HG02870 (cell line): ENCODE data around the gene CDC42SE1.

Experiments
- ATAC-seq: cut with Tn5 transposase; IDR thresholded peaks from one replicate; pipeline ENCODE4 v1.9.1; 2021; ENCODE audit warnings: mild to moderate bottlenecking, moderate library complexity; ENCODE audit not compliant: unreplicated experiment

Gene CDC42SE1

DNA sequence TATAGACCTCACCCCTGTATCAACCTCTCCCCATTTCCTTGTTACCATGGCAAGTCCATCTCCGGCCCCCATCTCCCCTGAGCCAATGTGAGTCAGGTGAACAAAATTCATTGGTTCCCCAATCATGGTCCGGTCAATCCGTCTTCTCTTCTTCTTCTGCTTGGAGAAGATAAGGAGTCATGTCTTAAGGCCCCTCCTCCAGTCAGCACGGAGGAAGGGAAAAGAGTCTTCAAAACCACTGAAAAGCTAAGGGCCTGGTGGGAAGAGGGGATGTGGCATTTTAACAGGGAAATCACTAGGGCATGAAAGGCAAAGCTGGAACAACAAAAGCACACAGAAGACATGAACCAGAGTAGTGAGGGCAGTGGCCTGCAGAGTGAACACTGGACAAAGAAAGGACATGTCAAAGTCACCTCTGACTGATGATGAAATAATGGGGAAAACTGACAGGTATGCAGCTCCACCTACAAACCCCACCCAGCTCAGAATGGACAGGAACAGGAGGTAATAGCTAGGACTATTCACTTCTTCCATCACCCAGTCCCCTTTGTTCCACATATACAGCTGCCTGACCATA lies 4.4 kb downstream of the CDC42SE1 start:
- ATAC-seq = no peak

- ATAC-seq = no peak
Observed at GRCh38 chr1:151051356-151052009, 7.9 kb downstream of the CDC42SE1 start.

DNA sequence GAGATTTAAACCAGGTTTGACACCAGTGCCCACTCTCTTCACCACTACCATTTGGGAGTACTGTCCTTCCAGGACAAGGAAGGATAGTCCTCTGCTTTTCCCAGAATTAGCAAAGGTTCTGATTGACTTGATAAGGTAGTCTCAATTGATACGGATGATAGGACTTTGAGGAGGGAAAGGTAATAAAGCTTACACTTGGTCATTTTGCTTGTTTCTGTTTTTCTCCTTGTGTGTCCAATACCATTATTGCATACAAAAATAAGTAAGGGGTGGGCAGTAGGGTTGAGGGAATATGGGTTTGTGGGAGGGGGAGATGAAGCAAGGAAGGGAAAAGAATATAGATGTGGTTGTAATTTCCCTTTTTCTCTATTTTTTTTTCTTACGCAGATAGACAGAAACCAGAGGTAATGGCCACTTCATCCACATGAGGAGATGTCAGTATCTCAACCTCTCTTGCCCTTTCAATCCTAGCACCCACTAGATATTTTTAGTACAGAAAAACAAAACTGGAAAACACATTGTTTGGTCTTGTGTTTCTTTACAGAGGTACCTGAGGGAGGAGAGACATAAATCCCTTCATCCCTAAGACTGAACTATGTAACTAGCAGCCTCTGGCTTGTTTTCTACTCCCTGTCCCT lies 9.3 kb downstream of the CDC42SE1 start:
- no peak for ATAC-seq

- no peak for ATAC-seq
Observed at GRCh38 chr1:151049458-151049857, 10.0 kb downstream of the CDC42SE1 start.

DNA sequence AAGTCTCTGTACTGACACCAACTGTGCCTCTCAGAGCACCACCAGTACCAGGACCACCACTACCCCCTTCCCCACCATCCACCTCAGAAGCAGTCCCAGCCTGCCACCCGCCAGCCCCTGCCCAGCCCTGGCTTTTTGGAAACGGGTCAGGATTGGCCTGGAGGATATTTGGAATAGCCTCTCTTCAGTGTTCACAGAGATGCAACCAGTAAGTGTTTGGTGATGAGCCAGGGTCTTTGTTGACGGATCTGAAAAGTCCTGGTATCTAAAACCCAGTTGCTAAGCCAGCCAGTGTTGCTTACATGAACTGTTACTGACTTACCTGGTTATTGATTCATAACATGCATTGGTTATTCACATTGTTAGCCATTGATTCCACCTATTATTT lies 10.8 kb downstream of the CDC42SE1 start:
- no peak for ATAC-seq

DNA sequence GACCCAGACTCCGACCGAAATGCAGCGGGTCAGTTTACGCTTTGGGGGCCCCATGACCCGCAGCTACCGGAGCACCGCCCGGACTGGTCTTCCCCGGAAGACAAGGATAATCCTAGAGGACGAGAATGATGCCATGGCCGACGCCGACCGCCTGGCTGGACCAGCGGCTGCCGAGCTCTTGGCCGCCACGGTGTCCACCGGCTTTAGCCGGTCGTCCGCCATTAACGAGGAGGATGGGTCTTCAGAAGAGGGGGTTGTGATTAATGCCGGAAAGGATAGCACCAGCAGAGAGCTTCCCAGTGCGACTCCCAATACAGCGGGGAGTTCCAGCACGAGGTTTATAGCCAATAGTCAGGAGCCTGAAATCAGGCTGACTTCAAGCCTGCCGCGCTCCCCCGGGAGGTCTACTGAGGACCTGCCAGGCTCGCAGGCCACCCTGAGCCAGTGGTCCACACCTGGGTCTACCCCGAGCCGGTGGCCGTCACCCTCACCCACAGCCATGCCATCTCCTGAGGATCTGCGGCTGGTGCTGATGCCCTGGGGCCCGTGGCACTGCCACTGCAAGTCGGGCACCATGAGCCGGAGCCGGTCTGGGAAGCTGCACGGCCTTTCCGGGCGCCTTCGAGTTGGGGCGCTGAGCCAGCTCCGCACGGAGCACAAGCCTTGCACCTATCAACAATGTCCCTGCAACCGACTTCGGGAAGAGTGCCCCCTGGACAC lies 11.3 kb downstream of the CDC42SE1 start:
- no peak for ATAC-seq

- no peak for ATAC-seq
Observed at GRCh38 chr1:151047591-151047924, 11.9 kb downstream of the CDC42SE1 start, which contains the start of gene C1orf56. Gene C1orf56, plus strand, starts transcription at chr1:151047751. Its CDS starts 97 bp downstream, at chr1:151047848.

GRCh38 chr1:151043163-151043562 lies 16.3 kb downstream of the CDC42SE1 start:
- ATAC-seq = no peak

DNA sequence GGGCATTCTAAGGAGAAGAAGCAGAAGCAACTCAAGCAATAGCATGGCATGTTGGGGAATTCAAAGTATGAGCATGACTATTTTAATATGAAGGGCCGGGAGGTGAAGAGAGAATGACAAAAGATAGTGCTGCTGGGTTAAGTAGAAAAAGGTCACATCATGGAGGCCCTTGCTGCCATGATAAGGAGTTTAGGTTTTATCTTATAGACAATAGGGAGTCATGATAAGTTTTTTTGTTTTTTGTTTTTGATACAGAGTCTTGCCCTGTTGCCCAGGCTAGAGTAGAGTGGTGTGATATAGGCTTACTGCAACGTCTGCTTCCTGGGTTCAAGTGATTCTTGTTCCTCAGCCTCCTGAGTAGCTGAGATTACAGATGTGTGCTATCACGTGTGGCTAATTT lies 19.9 kb downstream of the CDC42SE1 start:
- ATAC-seq = no peak

GRCh38 chr1:151037032-151037431 lies 22.4 kb downstream of the CDC42SE1 start:
- ATAC-seq = no peak

GRCh38 chr1:151036356-151036755 lies 23.1 kb downstream of the CDC42SE1 start, which contains the start of gene BNIPL:
Gene BNIPL, plus strand, starts transcription at chr1:151036586. Its CDS starts 140 bp downstream, at chr1:151036726.
- no peak for ATAC-seq

DNA sequence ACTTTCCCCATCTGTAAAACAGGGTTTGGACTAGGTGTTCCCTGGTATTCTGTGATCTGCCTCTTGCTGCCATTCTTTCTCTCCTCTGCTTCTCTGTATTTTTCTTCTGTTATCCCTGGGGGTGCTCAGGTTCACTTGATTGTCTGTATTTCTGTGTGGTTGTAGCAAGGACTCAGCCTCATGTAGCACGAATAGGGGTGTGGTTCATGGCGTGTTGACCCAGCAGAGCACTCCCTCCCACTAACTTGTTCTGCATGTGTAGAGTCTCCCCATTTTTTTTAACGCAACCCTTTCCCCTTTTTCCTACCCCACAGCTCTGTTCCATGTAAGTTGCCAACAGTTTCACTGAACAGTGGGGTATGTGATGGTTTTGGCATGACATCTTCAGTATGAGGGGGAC lies 24.3 kb downstream of the CDC42SE1 start:
- no peak for ATAC-seq

GRCh38 chr1:151032164-151032563 lies 27.3 kb downstream of the CDC42SE1 start:
- ATAC-seq = no peak

DNA sequence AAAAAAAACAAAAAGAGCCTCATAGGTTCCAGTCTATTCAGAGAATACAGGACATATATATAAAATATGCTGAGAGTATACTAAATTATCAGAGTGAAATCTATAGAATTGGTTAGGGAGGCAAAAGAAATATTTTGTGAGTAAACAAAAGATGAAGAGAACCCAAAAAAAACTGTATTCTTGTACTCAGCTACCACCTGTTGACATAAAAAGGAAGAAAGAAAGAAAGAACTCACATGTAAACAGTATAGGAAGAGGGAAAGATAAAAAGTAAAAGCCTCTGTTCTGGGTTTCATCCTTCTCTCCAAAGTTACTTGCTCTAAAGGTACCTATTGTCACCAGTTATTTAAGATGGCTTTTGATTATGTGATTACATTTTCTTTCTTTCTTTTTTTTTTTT lies 33.0 kb downstream of the CDC42SE1 start:
- ATAC-seq = no peak

- no peak for ATAC-seq
Observed at GRCh38 chr1:151024540-151025146, 34.8 kb downstream of the CDC42SE1 start.

GRCh38 chr1:151013518-151013917 lies 45.9 kb downstream of the CDC42SE1 start:
- no peak for ATAC-seq

- ATAC-seq = no peak
Observed at GRCh38 chr1:151012684-151013471, 46.5 kb downstream of the CDC42SE1 start.

GRCh38 chr1:151011154-151011850 lies 48.1 kb downstream of the CDC42SE1 start:
- no peak for ATAC-seq

DNA sequence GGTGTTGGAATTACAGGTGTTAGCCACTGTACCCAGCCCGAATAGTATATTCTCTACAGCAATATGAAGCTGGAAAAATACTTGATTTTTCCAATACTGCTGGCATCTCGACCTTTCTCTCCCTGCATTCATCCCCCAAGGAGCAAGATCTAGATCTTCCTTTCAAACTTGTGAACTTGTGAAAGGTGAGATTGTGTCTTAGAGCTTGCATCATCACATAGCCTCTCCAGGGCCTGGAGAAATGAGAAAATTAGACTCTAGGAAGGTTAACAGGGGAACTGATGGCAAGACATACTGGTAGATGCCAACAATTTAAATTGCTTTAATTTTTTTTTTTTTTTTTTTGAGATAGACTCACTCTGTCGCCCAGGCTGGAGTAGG lies 49.1 kb downstream of the CDC42SE1 start:
- no peak for ATAC-seq
